ENCODE results near the gene MEGF6. TPM values are rescaled to one million over a fixed set of nuclear protein-coding genes. Genes with fewer than 3 reads are reported as not detected.

MEGF6 gene
- total and polyA plus RNA-seq, 12 donors: 1.8 to 14.1 (median 7.0) TPM

DNA sequence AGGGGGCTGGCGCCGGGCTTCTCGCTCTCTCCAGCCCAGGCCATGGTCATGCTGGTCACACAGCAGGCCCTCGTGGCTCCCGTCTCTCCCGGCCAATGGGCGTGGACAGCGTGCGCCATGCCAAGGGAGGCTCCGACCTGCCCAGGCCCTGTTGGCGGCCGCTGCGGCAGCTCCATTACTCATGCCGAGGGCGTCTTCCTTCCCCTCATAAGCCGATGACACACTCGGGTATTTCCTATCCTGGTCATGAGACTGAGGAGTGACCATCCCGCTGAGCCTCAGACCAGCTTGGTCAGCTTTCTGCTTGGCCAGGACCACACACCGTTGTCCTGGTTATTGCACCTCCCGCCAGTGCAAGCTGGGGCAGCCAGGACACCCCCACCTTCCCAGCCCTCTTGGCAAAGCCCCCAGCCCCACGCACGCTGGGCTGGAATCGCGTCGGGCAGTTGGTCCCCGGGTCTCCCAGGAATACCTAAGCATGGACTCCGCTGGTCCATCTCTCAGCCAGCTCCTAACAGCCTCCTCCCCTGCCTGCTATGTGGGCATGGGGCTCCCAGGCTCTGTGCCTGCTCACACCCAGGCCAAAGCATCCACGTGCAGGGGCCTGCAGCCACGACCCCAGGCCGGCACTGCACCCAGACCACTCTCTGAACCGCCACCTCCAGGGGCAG is 107.0 kb downstream of the MEGF6 start:
- Histone ChIP-seq H3K36me3 (no peaks in the 10 kb centered on the region), H3K9me3 (no peaks in the 10 kb centered on the region), H3K4me1 (no peaks in the 10 kb centered on the region), H3K27ac (no peak overlapping the region), H3K4me3 (no peak overlapping the region), H3K27me3 (no peaks in the 10 kb centered on the region)
- no peak for TF ChIP-seq CTCF (IDR thresholded peaks at IDR 0.05)
- intact Hi-C loops (cut with DNase I): no loop called here
- 82 to 90% methylated on average over 31 of the region's 31 CpGs for WGBS, 2 donors
- DNase-seq: no peak
- ATAC-seq: peak in 4 of 8 donors; percentile 34 to 67 (median 48)

GRCh38 chr1:3503525-3503886 is 107.8 kb downstream of the MEGF6 start:
- DNase-seq: no peak
- no peak overlapping the region for H3K27ac ChIP-seq
- no peaks in the 10 kb centered on the region for H3K4me1 ChIP-seq
- WGBS, 2 donors: 85 to 89% methylated on average over 8 of the region's 8 CpGs
- H3K27me3 ChIP-seq: no peaks in the 10 kb centered on the region
- no peak for TF ChIP-seq CTCF (IDR thresholded peaks at IDR 0.05)
- H3K36me3 ChIP-seq: no peaks in the 10 kb centered on the region
- no peaks in the 10 kb centered on the region for H3K9me3 ChIP-seq
- no peak for ATAC-seq
- intact Hi-C loops (cut with DNase I): no loop called here
- no peak overlapping the region for H3K4me3 ChIP-seq

GRCh38 chr1:3502641-3503524 is 108.4 kb downstream of the MEGF6 start:
- WGBS, 2 donors: 74 to 79% methylated on average over 22 of the region's 22 CpGs
- ATAC-seq (no peak), DNase-seq (no peak)
- no peak overlapping the region for H3K27ac ChIP-seq
- H3K4me1 ChIP-seq: no peaks in the 10 kb centered on the region
- H3K36me3 ChIP-seq: no peaks in the 10 kb centered on the region
- no peak for TF ChIP-seq CTCF (IDR thresholded peaks at IDR 0.05)
- H3K4me3 ChIP-seq: no peak overlapping the region
- no peaks in the 10 kb centered on the region for H3K9me3 ChIP-seq
- intact Hi-C loops (cut with DNase I): no loop called here
- no peaks in the 10 kb centered on the region for H3K27me3 ChIP-seq

- peak; percentile 29 to 71 for DNase-seq
Measured at GRCh38 chr1:3501856-3502640, 109.3 kb downstream of the MEGF6 start.

More at GRCh38 chr1:3501856-3502640, 109.3 kb downstream of the MEGF6 start:
- Histone ChIP-seq H3K4me1 (no peaks in the 10 kb centered on the region), H3K27ac (no peak overlapping the region), H3K9me3 (no peaks in the 10 kb centered on the region), H3K4me3 (no peak overlapping the region), H3K27me3 (no peaks in the 10 kb centered on the region), H3K36me3 (no peaks in the 10 kb centered on the region)
- intact Hi-C loops (cut with DNase I): no loop called here
- ATAC-seq: peak; percentile 29 to 87 (median 69)
- no peak for TF ChIP-seq CTCF (IDR thresholded peaks at IDR 0.05)
- 62 to 69% methylated on average over 26 of the region's 26 CpGs for WGBS, 2 donors
